CD4-positive, alpha-beta memory T cell (primary cell): ENCODE data around the gene HIRIP3. TPM values are rescaled to one million over a fixed set of nuclear protein-coding genes. Genes with fewer than 3 reads are reported as not detected.
A peak's percentile ranks its signal among the peaks of the same experiment; 100 is the strongest.

ENCODE experiments used
- CTCF ChIA-PET: fragments of 350-600 bp; sonication (Branson Sonifier 250); formaldehyde crosslinking; loops from one replicate; lab custom pipeline; 2021; ENCODE audit warnings: inconsistent platforms; ENCODE audit not compliant: partially characterized antibody; lab: Charles Lee
- POLR2A ChIA-PET: fragments of 350-600 bp; sonication (Branson Sonifier 250); formaldehyde crosslinking; loops from one replicate; lab custom pipeline; 2021; ENCODE audit not compliant: partially characterized antibody; lab: Charles Lee
- DNase-seq, 5 donors: peaks; one replicate each; pipeline versions ENCODE4 v3.0.0 to v3.0.0-alpha.2; 2020 to 2022; ENCODE audit warnings: mixed read lengths in 1 of 5
- H3K27ac ChIP-seq: one replicate; pipeline ENCODE4 v1.7.0; 2013; ENCODE audit warnings: low read depth, low read length
- H3K27me3 ChIP-seq: 2 replicates; pipeline ENCODE4 v1.7.0; 2013; ENCODE audit warnings: mild to moderate bottlenecking, low read length, moderate library complexity; ENCODE audit not compliant: insufficient read depth
- H3K36me3 ChIP-seq: 2 replicates; pipeline ENCODE4 v1.7.0; 2013; ENCODE audit warnings: mild to moderate bottlenecking, low read length, moderate library complexity; ENCODE audit not compliant: insufficient read depth
- H3K4me1 ChIP-seq: 2 replicates; pipeline ENCODE4 v1.7.0; 2013; ENCODE audit warnings: mild to moderate bottlenecking, low read length, moderate library complexity; ENCODE audit not compliant: insufficient read depth
- H3K4me3 ChIP-seq, 2 donors: one replicate each; pipeline ENCODE4 v1.7.0; 2013; ENCODE audit warnings: low read length in 2 of 2, mild to moderate bottlenecking in 1 of 2
- H3K9me3 ChIP-seq, 2 donors: one replicate each; pipeline ENCODE4 v1.7.0; 2013; ENCODE audit warnings: low read length in 2 of 2, control low read depth in 1 of 2; ENCODE audit not compliant: control insufficient read depth in 1 of 2
- H3K27ac Mint-ChIP-seq, 7 donors: one replicate each; pipeline ENCODE4 v1.8.0; 2020 to 2021; ENCODE audit warnings: mixed read lengths in 7 of 7, mild to moderate bottlenecking in 6 of 7, inconsistent platforms in 3 of 7, moderate library complexity in 3 of 7
- H3K27me3 Mint-ChIP-seq, 2 donors: one replicate each; pipeline ENCODE4 v1.8.0; 2020 to 2021; ENCODE audit warnings: mixed read lengths in 2 of 2
- H3K36me3 Mint-ChIP-seq, 2 donors: one replicate each; pipeline ENCODE4 v1.8.0; 2020 to 2021; ENCODE audit warnings: mixed read lengths in 2 of 2, inconsistent platforms in 1 of 2, mild to moderate bottlenecking in 1 of 2
- H3K4me1 Mint-ChIP-seq, 4 donors: one replicate each; pipeline ENCODE4 v1.8.0; 2020 to 2021; ENCODE audit warnings: mixed read lengths in 4 of 4, mild to moderate bottlenecking in 1 of 4
- H3K4me3 Mint-ChIP-seq, 8 donors: one replicate each; pipeline ENCODE4 v1.8.0; 2020 to 2021; ENCODE audit warnings: mixed read lengths in 8 of 8, mild to moderate bottlenecking in 7 of 8, moderate library complexity in 6 of 8, inconsistent platforms in 3 of 8
- H3K9me3 Mint-ChIP-seq, 8 donors: one replicate each; pipeline ENCODE4 v1.8.0; 2020 to 2021; ENCODE audit warnings: mixed read lengths in 8 of 8, mild to moderate bottlenecking in 5 of 8, inconsistent platforms in 3 of 8, moderate library complexity in 1 of 8
- intact Hi-C: fragments of 100-400 bp; cut with micrococcal nuclease; formaldehyde crosslinking; loops from one replicate; pipeline ENCODE4 v1.15.1; 2023
- polyA plus RNA-seq, 2 donors: library from polyadenylated mRNA; unstranded; fragments of 300-500 nt; fragmentation: Illumina TruSeq; gene quantifications; one replicate each; pipeline ENCODE4 v1.2.3, GENCODE V29; 2021
- total RNA-seq, 2 experiments: library from RNA; stranded (reverse); gene quantifications; one replicate each; pipeline ENCODE4 v1.2.3, GENCODE V29; 2021

Gene HIRIP3
- total and polyA plus RNA-seq, 4 experiments from 2014 or later: 19.2 to 26.0 (median 20.5) TPM

- DNase-seq: no peak
- Mint-ChIP-seq H3K27me3 (no peaks in the 10 kb centered on the region), H3K4me1 (peaks cover 0 to 2% (median 0%) of the 10 kb centered on the region in 4 donors), H3K36me3 (peaks cover 52 to 72% of the 10 kb centered on the region in 2 donors), H3K9me3 (no peaks in the 10 kb centered on the region), H3K4me3 (no peak overlapping the region), H3K27ac (no peak overlapping the region)
- no peaks in the 10 kb centered on the region for H3K9me3 ChIP-seq
- no peak overlapping the region for H3K27ac ChIP-seq
- POLR2A ChIA-PET: interaction anchor here (0.7 to 2.8 kb wide), 2 partner anchors 12 to 14 kb away, joined by 3 to 10 read pairs; partner anchors contain the start of gene TAOK2
- H3K27me3 ChIP-seq: no peaks in the 10 kb centered on the region
- H3K4me1 ChIP-seq: no peaks in the 10 kb centered on the region
- H3K36me3 ChIP-seq: peaks cover 60% of the 10 kb centered on the region
- CTCF ChIA-PET: interaction anchor here (0.9 kb wide), 1 partner anchor 163 kb away, joined by 3 read pairs; no protein-coding TSS in a partner anchor
- intact Hi-C loops: no loop called here
- no peak overlapping the region for H3K4me3 ChIP-seq
Measured at GRCh38 chr16:29987371-29988085, 7.9 kb downstream of the HIRIP3 start.

- ChIA-PET POLR2A (no interaction called here), CTCF (interaction anchor here (0.9 kb wide), 1 partner anchor 163 kb away, joined by 3 read pairs; no protein-coding TSS in a partner anchor)
- Mint-ChIP-seq H3K4me1 (peaks cover 0 to 2% (median 0%) of the 10 kb centered on the region in 4 donors), H3K36me3 (peaks cover 52 to 75% of the 10 kb centered on the region in 2 donors), H3K27me3 (no peaks in the 10 kb centered on the region), H3K27ac (peak overlapping the region in 1 of 7 donors; percentile 62), H3K9me3 (no peaks in the 10 kb centered on the region), H3K4me3 (peak overlapping the region in 1 of 8 donors; percentile 55)
- H3K27ac ChIP-seq: no peak overlapping the region
- H3K4me3 ChIP-seq: no peak overlapping the region
- peaks cover 60% of the 10 kb centered on the region for H3K36me3 ChIP-seq
- no peaks in the 10 kb centered on the region for H3K27me3 ChIP-seq
- no peaks in the 10 kb centered on the region for H3K4me1 ChIP-seq
- intact Hi-C loops: no loop called here
- H3K9me3 ChIP-seq: no peaks in the 10 kb centered on the region
- DNase-seq: no peak
Measured at GRCh38 chr16:29986931-29987330, 8.5 kb downstream of the HIRIP3 start.

- peaks cover 67% of the 10 kb centered on the region for H3K36me3 ChIP-seq
- H3K4me1 Mint-ChIP-seq: peaks cover 0 to 2% (median 0%) of the 10 kb centered on the region in 4 donors
- no peaks in the 10 kb centered on the region for H3K27me3 ChIP-seq
- peaks cover 54 to 76% of the 10 kb centered on the region in 2 donors for H3K36me3 Mint-ChIP-seq
- no peaks in the 10 kb centered on the region for H3K4me1 ChIP-seq
- intact Hi-C loops: no loop called here
- DNase-seq: no peak
- H3K27me3 Mint-ChIP-seq: no peaks in the 10 kb centered on the region
- ChIA-PET CTCF (interaction anchor here (1.1 kb wide), 1 partner anchor 7 kb away, joined by 3 read pairs; no protein-coding TSS in a partner anchor), POLR2A (no interaction called here)
- no peaks in the 10 kb centered on the region for H3K9me3 Mint-ChIP-seq
- no peaks in the 10 kb centered on the region for H3K9me3 ChIP-seq
- H3K4me3 Mint-ChIP-seq: no peak overlapping the region
- H3K4me3 ChIP-seq: no peak overlapping the region
- H3K27ac Mint-ChIP-seq: no peak overlapping the region
- no peak overlapping the region for H3K27ac ChIP-seq
Measured at GRCh38 chr16:29986231-29986630, 9.2 kb downstream of the HIRIP3 start.

GRCh38 chr16:29985271-29985811 lies 10.1 kb downstream of the HIRIP3 start:
- Histone ChIP-seq H3K36me3 (peaks cover 76% of the 10 kb centered on the region), H3K4me1 (no peaks in the 10 kb centered on the region), H3K27ac (no peak overlapping the region), H3K9me3 (no peaks in the 10 kb centered on the region), H3K27me3 (no peaks in the 10 kb centered on the region), H3K4me3 (no peak overlapping the region)
- Mint-ChIP-seq H3K9me3 (no peaks in the 10 kb centered on the region), H3K36me3 (peaks cover 56 to 80% of the 10 kb centered on the region in 2 donors), H3K27me3 (no peaks in the 10 kb centered on the region), H3K27ac (no peak overlapping the region), H3K4me3 (no peak overlapping the region), H3K4me1 (peaks cover 0 to 2% (median 0%) of the 10 kb centered on the region in 4 donors)
- intact Hi-C loops: no loop called here
- DNase-seq: no peak
- ChIA-PET POLR2A (no interaction called here), CTCF (interaction anchor here (1.1 kb wide), 1 partner anchor 8 kb away, joined by 3 read pairs; no protein-coding TSS in a partner anchor)

GRCh38 chr16:29984764-29985147 lies 10.7 kb downstream of the HIRIP3 start:
- Histone ChIP-seq H3K4me3 (no peak overlapping the region), H3K27me3 (no peaks in the 10 kb centered on the region), H3K9me3 (no peaks in the 10 kb centered on the region), H3K27ac (no peak overlapping the region), H3K4me1 (no peaks in the 10 kb centered on the region), H3K36me3 (peaks cover 81% of the 10 kb centered on the region)
- intact Hi-C loops: no loop called here
- peaks cover 55 to 81% of the 10 kb centered on the region in 2 donors for H3K36me3 Mint-ChIP-seq
- H3K27ac Mint-ChIP-seq: no peak overlapping the region
- no peaks in the 10 kb centered on the region for H3K27me3 Mint-ChIP-seq
- no peaks in the 10 kb centered on the region for H3K9me3 Mint-ChIP-seq
- no peak for DNase-seq
- ChIA-PET CTCF (interaction anchor here (1.7 kb wide), 1 partner anchor 12 kb away, joined by 4 read pairs; no protein-coding TSS in a partner anchor), POLR2A (no interaction called here)
- H3K4me1 Mint-ChIP-seq: peaks cover 0 to 2% (median 0%) of the 10 kb centered on the region in 4 donors
- H3K4me3 Mint-ChIP-seq: no peak overlapping the region

GRCh38 chr16:29984137-29984763 lies 11.2 kb downstream of the HIRIP3 start:
- H3K27me3 Mint-ChIP-seq: no peaks in the 10 kb centered on the region
- ChIA-PET POLR2A (no interaction called here), CTCF (interaction anchor here (1.7 kb wide), 1 partner anchor 11 kb away, joined by 4 read pairs; no protein-coding TSS in a partner anchor)
- H3K36me3 ChIP-seq: peaks cover 82% of the 10 kb centered on the region
- no peak overlapping the region for H3K4me3 Mint-ChIP-seq
- H3K27me3 ChIP-seq: no peaks in the 10 kb centered on the region
- no peaks in the 10 kb centered on the region for H3K9me3 ChIP-seq
- peaks cover 54 to 81% of the 10 kb centered on the region in 2 donors for H3K36me3 Mint-ChIP-seq
- no peak overlapping the region for H3K27ac ChIP-seq
- H3K27ac Mint-ChIP-seq: no peak overlapping the region
- H3K4me3 ChIP-seq: no peak overlapping the region
- H3K4me1 ChIP-seq: no peaks in the 10 kb centered on the region
- no peaks in the 10 kb centered on the region for H3K9me3 Mint-ChIP-seq
- H3K4me1 Mint-ChIP-seq: peaks cover 0 to 2% (median 0%) of the 10 kb centered on the region in 4 donors
- DNase-seq: no peak
- intact Hi-C loops: no loop called here
